Caco-2 (cell line): ENCODE measurements around the gene NLGN1. TPM values are rescaled to one million over a fixed set of nuclear protein-coding genes. Genes with fewer than 3 reads are reported as not detected.

Source experiments
- BruUV-seq: library from RNA; stranded (reverse); fragments of 400-500 nt; replicated peaks from 2 replicates; lab custom pipeline; 2021; lab: Mats Ljungman, UMichigan
- CTCF ChIA-PET: fragments of 300-600 bp; sonication (Branson Sonifier 250); formaldehyde crosslinking; loops from one replicate; lab custom pipeline; 2022; ENCODE audit warnings: antibody characterized with exemption; lab: Charles Lee
- POLR2A ChIA-PET: fragments of 300-600 bp; sonication (Branson Sonifier 250); formaldehyde crosslinking; loops from one replicate; lab custom pipeline; 2022; ENCODE audit warnings: antibody characterized with exemption; lab: Charles Lee
- DNase-seq, 2 experiments: peaks; one replicate each; pipeline versions ENCODE4 v3.0.0 to v3.0.0-alpha.2; 2020 to 2022
- H3K27me3 ChIP-seq: replicated peaks from 2 replicates; pipeline ENCODE4 v1.6.0; 2011; ENCODE audit warnings: low read length; ENCODE audit not compliant: control insufficient read depth, insufficient read depth
- H3K36me3 ChIP-seq: 2 replicates; pipeline ENCODE4 v1.5.1; 2011; ENCODE audit warnings: low read length; ENCODE audit not compliant: control insufficient read depth, insufficient read depth
- H3K4me1 ChIP-seq: fragments of 250-450 bp; sonication (Bioruptor Pico); 2 replicates; pipeline ENCODE4 v1.5.1; 2020; ENCODE audit warnings: mild to moderate bottlenecking
- H3K4me3 ChIP-seq: 2 replicates; pipeline ENCODE4 v1.5.1; 2011; ENCODE audit warnings: low read depth, mild to moderate bottlenecking, control low read depth, low read length
- H3K9me3 ChIP-seq: fragments of 250-450 bp; sonication (Bioruptor Pico); 2 replicates; pipeline ENCODE4 v1.5.1; 2020; ENCODE audit warnings: mild to moderate bottlenecking, moderate library complexity
- H3K27ac Mint-ChIP-seq: one replicate; pipeline ENCODE4 v1.8.0; 2022; ENCODE audit warnings: mixed read lengths; ENCODE audit not compliant: unreplicated experiment
- H3K27me3 Mint-ChIP-seq: one replicate; pipeline ENCODE4 v1.8.0; 2022; ENCODE audit warnings: mixed read lengths; ENCODE audit not compliant: insufficient read depth, unreplicated experiment
- H3K36me3 Mint-ChIP-seq: one replicate; pipeline ENCODE4 v1.8.0; 2022; ENCODE audit warnings: mild to moderate bottlenecking, mixed read lengths; ENCODE audit not compliant: insufficient read depth, unreplicated experiment
- H3K4me1 Mint-ChIP-seq: one replicate; pipeline ENCODE4 v1.8.0; 2022; ENCODE audit warnings: low read depth, mixed read lengths; ENCODE audit not compliant: unreplicated experiment
- H3K4me3 Mint-ChIP-seq: one replicate; pipeline ENCODE4 v1.8.0; 2022; ENCODE audit warnings: mild to moderate bottlenecking, moderate library complexity, mixed read lengths; ENCODE audit not compliant: unreplicated experiment
- H3K9me3 Mint-ChIP-seq: one replicate; pipeline ENCODE4 v1.8.0; 2022; ENCODE audit warnings: mixed read lengths; ENCODE audit not compliant: unreplicated experiment
- CTCF ChIP-seq, 2 experiments: fragments of 200-600 bp in 1 of 2; IDR thresholded peaks; 1 replicate in 1 of 2; 2 replicates in 1 of 2; pipeline versions ENCODE4 v1.5.1 to v1.8.0; 2011 to 2022; ENCODE audit warnings: antibody characterized with exemption in 1 of 2, control low read depth in 1 of 2, inconsistent platforms in 1 of 2, low read depth in 1 of 2, low read length in 1 of 2, mild to moderate bottlenecking in 1 of 2, moderate library complexity in 1 of 2; ENCODE audit not compliant: insufficient read depth in 1 of 2, severe bottlenecking in 1 of 2, unreplicated experiment in 1 of 2
- intact Hi-C: fragments of 100-400 bp; cut with micrococcal nuclease; formaldehyde crosslinking; loops from one replicate; pipeline ENCODE4 v1.10.0; 2022; ENCODE audit not compliant: unreplicated experiment
- total RNA-seq: library from RNA; stranded (reverse); gene quantifications from 2 replicates; pipeline ENCODE4 v1.2.3, GENCODE V29; 2022

NLGN1 gene
- total RNA-seq, 1 experiment from 2014 or later = not detected

- H3K4me3 Mint-ChIP-seq = no peak overlapping the region
- intact Hi-C loops = no loop called here
- H3K27me3 Mint-ChIP-seq = no peaks in the 10 kb centered on the region
- no peak overlapping the region for H3K27ac Mint-ChIP-seq
- Histone ChIP-seq H3K4me1 (no peaks in the 10 kb centered on the region), H3K27me3 (no peaks in the 10 kb centered on the region), H3K36me3 (no peaks in the 10 kb centered on the region), H3K9me3 (no peaks in the 10 kb centered on the region), H3K4me3 (no peak overlapping the region)
- no peaks in the 10 kb centered on the region for H3K36me3 Mint-ChIP-seq
- no peak for TF ChIP-seq CTCF (IDR thresholded peaks at IDR 0.05; ENCODE audit: insufficient read depth in 1 of 2, low read depth in 1 of 2, low read length in 1 of 2, severe bottlenecking in 1 of 2, unreplicated experiment in 1 of 2)
- BruUV-seq = no TSS peak
- CTCF ChIA-PET = no interaction called here
- POLR2A ChIA-PET = no interaction called here
- no peak for DNase-seq
- H3K4me1 Mint-ChIP-seq = no peaks in the 10 kb centered on the region
- H3K9me3 Mint-ChIP-seq = no peaks in the 10 kb centered on the region
Observed at GRCh38 chr3:173799060-173799816, 401.7 kb downstream of the NLGN1 start.

GRCh38 chr3:173800154-173800553 is 402.6 kb downstream of the NLGN1 start:
- Mint-ChIP-seq H3K27ac (no peak overlapping the region), H3K9me3 (no peaks in the 10 kb centered on the region), H3K4me3 (no peak overlapping the region), H3K4me1 (no peaks in the 10 kb centered on the region), H3K36me3 (no peaks in the 10 kb centered on the region), H3K27me3 (no peaks in the 10 kb centered on the region)
- H3K27me3 ChIP-seq = no peaks in the 10 kb centered on the region
- DNase-seq = no peak
- no TSS peak for BruUV-seq
- no peaks in the 10 kb centered on the region for H3K4me1 ChIP-seq
- TF ChIP-seq CTCF (IDR thresholded peaks at IDR 0.05; ENCODE audit: insufficient read depth in 1 of 2, low read depth in 1 of 2, low read length in 1 of 2, severe bottlenecking in 1 of 2, unreplicated experiment in 1 of 2) = no peak
- intact Hi-C loops = no loop called here
- no peaks in the 10 kb centered on the region for H3K36me3 ChIP-seq
- no peaks in the 10 kb centered on the region for H3K9me3 ChIP-seq
- H3K4me3 ChIP-seq = no peak overlapping the region
- ChIA-PET CTCF (no interaction called here), POLR2A (no interaction called here)

GRCh38 chr3:173814809-173815208 is 417.3 kb downstream of the NLGN1 start:
- ChIA-PET POLR2A (no interaction called here), CTCF (no interaction called here)
- TF ChIP-seq CTCF (IDR thresholded peaks at IDR 0.05; ENCODE audit: insufficient read depth in 1 of 2, low read depth in 1 of 2, low read length in 1 of 2, severe bottlenecking in 1 of 2, unreplicated experiment in 1 of 2) = no peak

More at GRCh38 chr3:173814809-173815208, 417.3 kb downstream of the NLGN1 start:
- no peak overlapping the region for H3K4me3 Mint-ChIP-seq
- no TSS peak for BruUV-seq
- no peaks in the 10 kb centered on the region for H3K4me1 Mint-ChIP-seq
- intact Hi-C loops = no loop called here
- no peaks in the 10 kb centered on the region for H3K4me1 ChIP-seq
- H3K27ac Mint-ChIP-seq = no peak overlapping the region
- H3K27me3 ChIP-seq = no peaks in the 10 kb centered on the region
- peaks cover 8% of the 10 kb centered on the region for H3K27me3 Mint-ChIP-seq
- DNase-seq = no peak
- H3K36me3 ChIP-seq = no peaks in the 10 kb centered on the region
- H3K4me3 ChIP-seq = no peak overlapping the region
- no peaks in the 10 kb centered on the region for H3K9me3 ChIP-seq
- no peaks in the 10 kb centered on the region for H3K36me3 Mint-ChIP-seq
- H3K9me3 Mint-ChIP-seq = no peaks in the 10 kb centered on the region
